ENCODE results near the gene RENBP. TPM values are rescaled to one million over a fixed set of nuclear protein-coding genes. Genes with fewer than 3 reads are reported as not detected.

RENBP gene
- total RNA-seq, 2 donors from 2014 or later, result 6.2 to 10.6 TPM

- no peaks in the 10 kb centered on the region for H3K9me3 ChIP-seq
- no peaks in the 10 kb centered on the region for H3K27me3 ChIP-seq
- H3K4me3 ChIP-seq, result no peak overlapping the region
- TF ChIP-seq CTCF (IDR thresholded peaks at IDR 0.05), result no peak
- peaks cover 26% of the 10 kb centered on the region for H3K36me3 ChIP-seq
- no peak overlapping the region for H3K27ac ChIP-seq
- DNase-seq (ENCODE audit: low spot score), result no peak
- peaks cover 0 to 31% of the 10 kb centered on the region in 2 donors for H3K4me1 ChIP-seq
Observed at GRCh38 chrX:153932220-153932915, 12.1 kb downstream of the RENBP start.

GRCh38 chrX:153931748-153932147 is 12.7 kb downstream of the RENBP start:
- H3K4me3 ChIP-seq, result no peak overlapping the region
- no peak for DNase-seq (ENCODE audit: low spot score)
- no peak for TF ChIP-seq CTCF (IDR thresholded peaks at IDR 0.05)
- peaks cover 26% of the 10 kb centered on the region for H3K36me3 ChIP-seq
- peaks cover 0 to 37% of the 10 kb centered on the region in 2 donors for H3K4me1 ChIP-seq
- H3K27me3 ChIP-seq, result no peaks in the 10 kb centered on the region
- H3K27ac ChIP-seq, result no peak overlapping the region
- no peaks in the 10 kb centered on the region for H3K9me3 ChIP-seq

- peaks cover 26% of the 10 kb centered on the region for H3K36me3 ChIP-seq
- H3K4me3 ChIP-seq, result no peak overlapping the region
- no peak for TF ChIP-seq CTCF (IDR thresholded peaks at IDR 0.05)
- H3K27me3 ChIP-seq, result no peaks in the 10 kb centered on the region
- no peak overlapping the region for H3K27ac ChIP-seq
- H3K4me1 ChIP-seq, result peaks cover 0 to 43% of the 10 kb centered on the region in 2 donors
- DNase-seq (ENCODE audit: low spot score), result no peak
- H3K9me3 ChIP-seq, result no peaks in the 10 kb centered on the region
Observed at GRCh38 chrX:153931151-153931550, 13.3 kb downstream of the RENBP start.

GRCh38 chrX:153930011-153930910 is 14.2 kb downstream of the RENBP start:
- DNase-seq (ENCODE audit: low spot score), result no peak
- no peaks in the 10 kb centered on the region for H3K9me3 ChIP-seq
- no peak overlapping the region for H3K27ac ChIP-seq
- no peak overlapping the region for H3K4me3 ChIP-seq
- no peaks in the 10 kb centered on the region for H3K27me3 ChIP-seq
- H3K36me3 ChIP-seq, result peaks cover 26% of the 10 kb centered on the region
- TF ChIP-seq CTCF (IDR thresholded peaks at IDR 0.05), result no peak
- peaks cover 0 to 40% of the 10 kb centered on the region in 2 donors for H3K4me1 ChIP-seq

GRCh38 chrX:153929576-153929975 is 14.9 kb downstream of the RENBP start:
- Histone ChIP-seq H3K27ac (peak overlapping the region in 1 of 2 donors; percentile 0), H3K27me3 (no peaks in the 10 kb centered on the region), H3K9me3 (no peaks in the 10 kb centered on the region), H3K4me3 (no peak overlapping the region), H3K36me3 (peaks cover 26% of the 10 kb centered on the region), H3K4me1 (peaks cover 0 to 41% of the 10 kb centered on the region in 2 donors)
- no peak for DNase-seq (ENCODE audit: low spot score)
- TF ChIP-seq CTCF (IDR thresholded peaks at IDR 0.05), result no peak
